GM10266 (cell line): ENCODE results near the gene NMT1.
"Not testable (repeated sequence)": the region's sequence is repeated elsewhere in the genome, so short reads cannot be mapped to it uniquely, and the experiment has no call there.

Experiments
- DNase-seq: peaks from one replicate; pipeline ENCODE4 v3.0.0; 2012; ENCODE audit errors: extremely low spot score
- TF ChIP-seq, protein P1 (sequence below): IDR thresholded peaks from 2 replicates; pipeline ENCODE4 v1.5.1; 2012; ENCODE audit warnings: mild to moderate bottlenecking, low read depth; ENCODE audit not compliant: control insufficient read depth, insufficient read depth; ENCODE audit errors: missing control alignments

NMT1 gene

DNA sequence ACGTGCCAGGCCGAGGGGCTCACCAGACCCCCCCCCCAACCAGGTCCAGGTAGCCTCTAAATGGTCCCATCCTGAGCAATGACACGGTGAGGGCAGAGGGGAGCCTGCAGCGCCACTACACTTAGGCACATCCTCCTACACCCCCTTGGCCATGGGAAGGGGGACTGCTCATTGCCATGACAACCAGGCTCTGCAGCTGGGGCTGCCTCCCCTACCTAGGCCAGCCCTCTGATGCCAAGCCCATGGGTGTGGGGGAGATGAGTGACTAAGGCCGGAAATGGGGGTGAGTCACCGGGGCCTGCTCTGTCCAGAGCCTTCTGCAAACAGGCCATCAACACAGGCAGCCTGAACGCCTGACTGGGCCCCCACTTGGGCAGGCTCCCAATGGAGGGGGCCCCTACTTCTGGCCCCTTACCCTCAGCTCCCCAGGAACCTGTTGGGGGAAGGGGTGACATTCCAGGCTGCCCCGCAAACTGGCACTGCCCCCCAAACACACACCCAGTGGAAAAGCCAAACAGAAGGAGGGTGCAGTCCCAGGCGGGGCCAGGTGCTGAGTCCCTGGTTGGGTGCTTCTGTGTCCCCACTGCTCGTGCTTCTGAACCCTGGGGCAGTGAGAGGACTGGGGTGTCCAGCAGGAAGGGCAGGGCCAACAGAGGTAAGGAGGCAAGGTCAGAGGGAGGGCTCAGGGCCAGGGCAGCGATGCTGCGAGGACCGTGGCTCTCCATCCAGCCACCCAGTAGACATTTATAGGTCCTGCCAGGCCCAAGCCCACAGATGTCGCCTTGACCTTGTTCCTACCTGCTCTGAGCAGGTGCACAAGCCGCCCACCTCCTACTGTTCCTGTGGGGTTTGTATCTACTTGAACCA is 63.0 kb downstream of the NMT1 start:
- TF ChIP-seq, protein P1, sequence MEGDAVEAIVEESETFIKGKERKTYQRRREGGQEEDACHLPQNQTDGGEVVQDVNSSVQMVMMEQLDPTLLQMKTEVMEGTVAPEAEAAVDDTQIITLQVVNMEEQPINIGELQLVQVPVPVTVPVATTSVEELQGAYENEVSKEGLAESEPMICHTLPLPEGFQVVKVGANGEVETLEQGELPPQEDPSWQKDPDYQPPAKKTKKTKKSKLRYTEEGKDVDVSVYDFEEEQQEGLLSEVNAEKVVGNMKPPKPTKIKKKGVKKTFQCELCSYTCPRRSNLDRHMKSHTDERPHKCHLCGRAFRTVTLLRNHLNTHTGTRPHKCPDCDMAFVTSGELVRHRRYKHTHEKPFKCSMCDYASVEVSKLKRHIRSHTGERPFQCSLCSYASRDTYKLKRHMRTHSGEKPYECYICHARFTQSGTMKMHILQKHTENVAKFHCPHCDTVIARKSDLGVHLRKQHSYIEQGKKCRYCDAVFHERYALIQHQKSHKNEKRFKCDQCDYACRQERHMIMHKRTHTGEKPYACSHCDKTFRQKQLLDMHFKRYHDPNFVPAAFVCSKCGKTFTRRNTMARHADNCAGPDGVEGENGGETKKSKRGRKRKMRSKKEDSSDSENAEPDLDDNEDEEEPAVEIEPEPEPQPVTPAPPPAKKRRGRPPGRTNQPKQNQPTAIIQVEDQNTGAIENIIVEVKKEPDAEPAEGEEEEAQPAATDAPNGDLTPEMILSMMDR, result no peak
- no peak for DNase-seq

DNA sequence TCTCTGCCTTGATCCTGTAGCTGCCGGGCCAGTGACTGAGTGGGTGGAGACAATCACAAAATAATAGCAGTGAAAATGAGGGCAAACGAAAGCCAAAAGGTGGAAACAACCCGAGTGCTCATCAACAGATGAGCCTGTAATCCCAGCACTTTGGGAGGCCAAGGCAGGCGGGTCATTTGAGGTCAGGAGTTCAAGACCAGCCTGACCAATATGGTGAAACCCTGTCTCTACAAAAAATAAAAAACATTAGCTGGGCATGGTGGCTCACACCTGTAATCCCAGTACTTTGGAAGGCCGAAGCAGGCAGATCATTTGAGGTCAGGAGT is 63.6 kb downstream of the NMT1 start:
- not testable (repeated sequence) for DNase-seq

DNA sequence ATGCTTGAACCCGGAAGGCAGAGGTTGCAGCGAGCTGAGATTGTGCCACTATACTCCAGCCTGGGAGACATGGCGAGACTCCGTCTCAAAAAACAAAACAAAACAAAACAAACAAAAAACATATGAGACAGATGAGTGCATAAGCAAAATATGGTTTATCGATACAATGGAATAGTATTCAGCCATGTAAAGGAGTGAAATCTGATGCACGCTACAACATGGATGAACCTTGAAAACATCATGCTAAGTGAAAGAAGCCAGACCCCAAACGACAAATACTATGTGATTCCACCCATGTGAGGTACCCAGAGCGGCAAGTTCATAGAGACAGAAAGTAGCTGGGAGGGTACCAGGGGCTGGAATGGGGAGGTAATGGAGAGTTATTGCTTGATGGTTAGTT is 64.4 kb downstream of the NMT1 start:
- DNase-seq, result no peak
- TF ChIP-seq, protein P1, result no peak

DNA sequence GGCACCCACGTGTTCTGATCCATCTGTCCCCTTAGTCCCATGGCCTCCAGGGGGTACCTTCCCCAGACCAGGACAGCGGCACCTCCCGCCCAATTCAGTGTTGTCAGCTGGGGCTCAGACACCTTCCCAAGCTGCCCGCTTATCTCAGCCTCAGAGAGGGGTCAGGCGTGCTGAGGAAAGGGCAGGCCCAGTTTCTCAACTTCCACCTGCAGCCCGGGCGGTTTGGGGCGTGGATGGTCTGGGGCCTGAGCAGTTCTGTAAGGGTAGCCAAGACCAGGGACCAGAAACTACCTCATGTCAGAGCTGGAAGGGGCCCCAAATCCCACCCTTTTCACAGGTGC is 66.1 kb downstream of the NMT1 start:
- TF ChIP-seq, protein P1, result no peak
- no peak for DNase-seq

DNA sequence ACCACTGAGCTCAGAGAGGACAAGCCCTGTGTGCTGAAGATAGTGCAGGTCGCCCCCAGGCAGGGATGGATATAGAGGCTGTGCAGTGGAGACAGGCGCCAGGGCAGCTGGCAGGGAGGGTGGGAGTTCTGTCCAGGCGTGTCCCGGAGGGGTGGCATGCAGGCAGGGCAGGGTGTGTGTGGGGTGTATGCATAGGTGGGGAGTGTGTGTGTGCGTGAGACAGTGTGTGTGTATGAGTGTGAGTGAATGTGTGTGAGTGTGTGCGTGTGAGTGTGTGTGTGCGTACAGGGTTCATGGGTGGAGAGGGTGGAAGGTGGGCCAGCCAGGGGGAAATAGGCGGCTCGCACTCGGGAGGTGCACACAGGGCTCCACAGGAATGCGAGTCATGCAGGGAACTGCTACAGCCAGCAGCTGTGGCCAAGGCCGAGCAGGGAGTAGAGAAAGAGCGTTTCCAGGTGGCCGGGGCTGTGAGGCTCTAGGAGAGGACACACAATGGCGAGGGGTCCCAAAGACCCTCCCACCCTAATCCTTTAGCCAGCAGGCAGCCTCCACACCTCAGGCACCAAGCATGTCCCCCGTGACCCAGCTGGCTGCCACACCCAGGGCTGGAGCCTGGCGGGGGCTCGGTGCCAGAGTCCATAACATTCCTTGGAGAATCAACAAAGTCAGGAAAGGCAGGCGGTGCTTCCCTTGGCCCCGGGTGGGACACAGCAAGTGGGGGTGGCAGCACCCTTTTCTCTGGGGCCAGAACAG is 66.6 kb downstream of the NMT1 start:
- TF ChIP-seq, protein P1, result no peak
- no peak for DNase-seq

DNA sequence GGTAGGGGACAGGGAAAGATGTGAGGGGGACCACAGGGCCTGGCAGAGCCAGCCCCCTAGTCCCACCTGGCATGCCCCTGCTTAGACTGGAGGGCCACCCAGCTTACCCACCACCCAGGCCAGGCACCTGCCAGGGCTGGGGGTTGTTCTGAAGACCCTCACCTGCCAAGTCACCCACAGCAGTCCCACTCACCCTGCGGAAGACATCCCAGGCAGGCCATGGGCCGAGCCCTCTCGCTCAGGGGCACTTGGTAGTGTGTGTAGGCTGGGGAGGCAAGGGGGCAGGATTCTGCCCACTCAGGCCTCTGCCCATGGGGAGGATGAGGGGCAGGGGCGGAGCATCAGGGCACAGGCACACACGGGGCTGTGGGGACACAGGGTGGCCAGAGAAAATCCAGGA is 67.2 kb downstream of the NMT1 start:
- TF ChIP-seq, protein P1, result no peak
- no peak for DNase-seq

DNA sequence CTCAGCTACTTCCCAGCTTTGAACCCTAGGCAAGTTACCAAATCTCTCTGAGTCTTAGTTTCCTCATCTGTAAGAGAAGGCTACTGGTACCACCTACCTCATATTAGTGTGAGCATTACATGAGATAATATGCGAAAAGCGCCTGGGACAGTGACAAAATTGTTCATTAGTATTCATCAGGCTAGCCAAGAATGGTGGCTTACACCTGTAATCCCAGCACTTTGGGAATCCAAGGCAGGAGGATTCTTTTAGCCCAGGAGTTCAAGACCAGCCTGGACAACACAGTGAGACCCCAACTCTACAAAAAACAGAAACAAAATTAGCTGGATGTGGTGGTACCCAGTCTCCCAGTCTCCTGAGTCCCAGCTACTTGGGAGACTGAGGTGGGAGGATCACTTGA is 67.9 kb downstream of the NMT1 start:
- TF ChIP-seq, protein P1, result no peak
- DNase-seq, result no peak
